HS-27A (cell line): Measurements from ENCODE around the gene USF2.
A peak's percentile ranks its signal among the peaks of the same experiment; 100 is the strongest.
"Not testable (repeated sequence)": the region's sequence is repeated elsewhere in the genome, so short reads cannot be mapped to it uniquely, and the experiment has no call there.

Source experiments
- DNase-seq: peaks from one replicate; pipeline ENCODE4 v3.0.0-alpha.2; 2012; ENCODE audit warnings: low read depth, missing footprints

USF2 gene

DNA sequence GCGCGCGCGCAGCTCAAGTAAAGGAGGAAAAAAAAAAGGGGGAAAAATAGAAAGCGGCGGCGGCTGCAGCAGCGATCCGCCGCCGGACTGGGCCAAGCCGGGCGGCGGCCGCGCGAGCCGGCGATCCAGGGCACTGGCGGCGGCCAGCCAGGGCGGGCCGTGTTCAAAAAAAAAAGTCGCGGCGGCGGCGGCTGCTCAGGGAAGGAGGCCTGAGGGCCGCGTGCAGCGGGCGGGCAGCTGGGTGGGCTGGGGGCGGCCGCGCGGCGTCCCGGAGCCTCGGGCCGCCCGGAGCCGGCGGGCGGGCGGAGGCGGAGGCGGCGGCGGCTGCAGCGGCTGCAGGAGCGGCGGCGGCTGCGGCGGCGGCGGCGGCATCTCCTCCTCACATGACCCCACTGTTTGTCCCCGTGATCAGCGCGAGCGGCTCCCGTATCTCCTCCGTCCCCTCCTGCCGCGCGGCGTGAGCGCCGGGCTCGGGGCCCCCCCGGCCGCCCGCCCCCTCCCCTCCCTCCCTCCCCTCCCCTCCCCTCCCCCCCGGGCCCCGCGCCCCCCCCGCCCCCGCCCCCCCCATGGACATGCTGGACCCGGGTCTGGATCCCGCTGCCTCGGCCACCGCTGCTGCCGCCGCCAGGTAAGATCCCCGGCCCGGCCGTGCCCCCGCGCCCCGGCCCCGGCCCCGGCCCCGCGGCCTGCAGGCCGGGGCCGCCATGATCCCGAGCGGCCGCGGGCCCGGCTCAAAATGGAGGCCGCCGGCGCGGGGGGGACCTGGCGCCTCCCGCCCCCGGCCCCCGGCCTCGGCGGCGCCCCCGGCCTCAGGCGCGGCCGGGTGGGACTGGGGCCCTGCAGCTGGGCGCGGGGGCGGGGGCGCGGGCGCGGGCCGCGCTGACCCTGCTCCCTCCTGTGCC, at the start of gene USF2:
TSS of gene USF2 (plus strand) at position 427 of the 902 bp plus-strand sequence. CDS start at position 567, 140 bp downstream.
- peak; percentile 35 for DNase-seq

- no peak for DNase-seq
Observed at GRCh38 chr19:35219008-35219407, 49.8 kb upstream of the USF2 start.

- no peak for DNase-seq
Observed at GRCh38 chr19:35220315-35220921, 48.3 kb upstream of the USF2 start.

GRCh38 chr19:35220973-35221590, 47.7 kb upstream of the USF2 start:
- DNase-seq, result not testable (repeated sequence)

DNA sequence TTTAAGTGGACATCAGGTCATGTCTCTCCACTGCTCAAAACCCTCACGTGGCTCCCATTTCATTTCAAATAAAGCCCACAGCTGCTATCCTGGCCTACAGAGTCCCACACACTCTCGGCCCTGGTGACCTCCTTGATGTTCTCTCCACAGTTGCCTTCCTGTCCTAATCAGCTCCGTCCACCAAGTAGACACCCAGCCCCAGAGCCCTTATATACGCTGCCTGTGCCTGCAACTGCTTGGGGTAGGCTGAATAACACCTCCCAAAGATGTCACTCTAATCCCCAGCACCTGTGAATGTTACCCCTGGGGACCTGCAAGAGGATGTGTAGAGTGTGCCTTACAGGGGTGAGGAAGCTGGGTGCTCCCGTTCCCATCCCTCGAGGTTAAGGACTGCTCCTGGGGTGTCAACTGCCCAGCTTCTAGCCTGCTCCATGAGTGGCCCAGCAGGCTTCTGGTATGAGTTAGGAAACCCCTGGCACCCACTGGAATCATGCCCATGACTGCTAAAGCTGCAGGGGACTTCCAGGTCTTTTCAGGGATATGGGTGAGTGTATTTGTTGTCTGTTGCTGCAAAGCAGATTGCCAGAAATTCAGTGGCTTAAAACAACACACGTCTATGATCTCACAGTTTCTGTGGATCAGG, 46.3 kb upstream of the USF2 start:
- DNase-seq, result no peak

- DNase-seq, result no peak
Observed at GRCh38 chr19:35223084-35223790, 45.5 kb upstream of the USF2 start.

GRCh38 chr19:35223862-35224505, 44.8 kb upstream of the USF2 start:
- no peak for DNase-seq

DNA sequence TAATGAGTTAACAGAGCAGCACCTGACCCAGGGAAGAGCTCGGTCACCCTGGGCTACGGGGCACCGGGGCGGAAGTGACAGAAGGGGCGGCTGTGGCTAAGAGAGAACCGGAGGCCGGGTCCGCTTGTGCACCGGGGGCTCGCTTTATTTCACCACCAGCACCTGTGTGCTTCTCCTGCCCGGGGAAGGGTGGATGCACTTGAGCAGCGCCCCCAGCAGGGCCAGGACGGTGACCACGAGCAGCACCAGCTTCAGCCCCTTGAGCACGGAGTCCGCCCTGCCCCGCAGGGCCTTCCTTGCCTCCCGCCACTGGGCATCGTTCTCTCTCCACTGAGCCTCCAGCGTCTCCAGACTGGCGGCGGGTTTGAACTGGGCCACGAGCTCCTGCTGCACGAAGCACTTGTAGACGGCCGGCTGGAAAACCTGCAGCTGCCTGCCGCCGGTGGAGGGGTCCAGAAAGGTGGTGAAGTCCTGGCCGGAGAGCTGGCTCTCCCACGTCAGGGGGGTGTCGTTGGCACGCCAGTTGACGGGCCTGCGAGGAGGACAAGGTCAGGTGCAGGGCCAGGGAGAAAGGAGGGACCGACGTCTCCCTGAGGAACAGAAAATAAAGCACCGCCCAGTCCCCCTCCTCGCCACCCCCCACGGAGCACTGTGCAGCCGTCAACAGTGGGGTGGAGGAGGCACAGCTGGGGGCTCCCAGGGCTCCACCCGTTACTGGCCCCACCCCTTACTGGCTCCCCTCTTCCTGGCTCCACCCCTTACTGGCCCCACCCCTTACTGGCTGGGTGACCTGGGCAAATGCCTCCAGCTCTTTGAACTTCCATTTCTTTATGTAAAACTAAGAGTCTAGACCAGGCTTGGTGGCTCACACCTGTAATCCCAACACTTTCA, 43.8 kb upstream of the USF2 start:
- DNase-seq, result no peak

DNA sequence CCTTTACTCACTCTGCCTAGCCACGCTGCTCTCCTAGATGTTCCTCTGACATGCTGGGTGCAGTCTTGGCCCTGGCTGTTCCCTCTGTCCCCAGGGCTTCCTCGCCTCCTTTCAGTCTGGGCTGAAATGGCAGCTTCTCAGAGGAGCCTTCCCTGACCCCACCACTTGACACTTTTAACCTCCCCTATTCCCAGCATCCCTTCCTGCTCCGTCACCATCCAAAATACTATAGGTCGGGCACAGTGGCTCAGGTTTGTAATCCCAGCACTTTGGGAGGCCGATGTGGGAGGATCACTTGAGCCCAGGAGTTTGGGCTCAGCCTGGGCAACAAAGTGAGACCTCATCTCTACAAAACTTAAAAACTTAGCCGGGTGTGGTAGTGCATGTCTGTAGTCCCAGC, 42.8 kb upstream of the USF2 start:
- DNase-seq, result no peak

- no peak for DNase-seq
Observed at GRCh38 chr19:35226748-35227147, 42.0 kb upstream of the USF2 start.

DNA sequence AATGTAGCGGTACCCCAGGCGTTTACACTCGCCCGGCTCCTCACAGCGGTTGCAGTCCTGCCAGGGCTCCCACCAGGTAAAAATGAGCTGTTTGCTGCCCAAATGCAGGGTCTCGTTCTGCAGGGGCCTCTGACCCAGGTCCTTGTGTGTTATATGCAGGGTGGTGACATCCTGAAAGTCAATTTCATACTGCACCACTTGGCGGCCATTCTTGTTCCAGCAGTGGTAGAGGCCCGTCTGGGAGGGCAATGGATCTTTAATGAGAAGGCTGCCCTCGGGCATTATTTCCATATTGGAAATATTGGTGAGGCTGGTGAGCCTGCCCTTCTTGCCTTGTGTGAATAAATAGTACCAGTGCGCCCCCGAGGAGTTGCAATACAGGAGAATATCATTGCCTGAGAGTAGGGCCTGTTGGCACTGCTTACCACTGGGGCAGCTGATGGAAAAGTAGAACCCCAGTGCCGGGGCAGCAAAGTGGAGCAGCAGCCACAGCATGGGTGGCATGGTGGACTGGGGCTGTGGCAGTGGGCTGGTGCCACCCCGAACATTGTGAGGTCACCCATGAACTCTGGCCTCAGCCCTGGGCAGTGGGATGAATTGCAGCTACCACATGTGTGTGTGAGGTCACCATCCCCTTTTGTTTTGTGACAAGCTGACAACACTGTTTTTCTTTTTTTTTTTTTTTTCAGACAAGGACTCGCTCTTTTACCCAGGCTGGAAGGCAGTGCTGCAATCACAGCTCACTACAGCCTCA, 40.4 kb upstream of the USF2 start, which contains the start of gene FAM187B:
TSS of gene FAM187B (minus strand) at position 563 of the 754 bp plus-strand sequence. CDS start at position 504, 59 bp downstream.
- no peak for DNase-seq

DNA sequence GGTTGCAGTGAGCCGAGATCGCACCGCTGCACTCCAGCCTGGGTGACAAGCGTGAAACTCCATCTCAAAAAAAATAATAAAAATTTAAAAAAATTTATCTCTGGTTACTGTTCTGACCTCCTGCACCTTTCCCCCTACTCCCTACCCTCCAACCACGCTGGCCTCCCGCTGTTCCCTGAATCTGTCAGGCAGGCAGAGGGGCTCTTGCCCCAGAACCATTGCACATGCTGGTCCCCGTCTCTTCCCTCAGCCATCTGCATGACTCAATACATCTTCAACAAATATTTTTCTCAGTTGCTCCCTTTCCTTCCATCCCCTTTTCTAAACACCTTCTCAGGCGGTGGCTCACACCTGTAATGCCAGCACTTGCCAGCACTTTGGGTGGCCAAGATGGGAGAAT, 39.2 kb upstream of the USF2 start:
- no peak for DNase-seq

- DNase-seq, result no peak
Observed at GRCh38 chr19:35231956-35232645, 36.7 kb upstream of the USF2 start.

DNA sequence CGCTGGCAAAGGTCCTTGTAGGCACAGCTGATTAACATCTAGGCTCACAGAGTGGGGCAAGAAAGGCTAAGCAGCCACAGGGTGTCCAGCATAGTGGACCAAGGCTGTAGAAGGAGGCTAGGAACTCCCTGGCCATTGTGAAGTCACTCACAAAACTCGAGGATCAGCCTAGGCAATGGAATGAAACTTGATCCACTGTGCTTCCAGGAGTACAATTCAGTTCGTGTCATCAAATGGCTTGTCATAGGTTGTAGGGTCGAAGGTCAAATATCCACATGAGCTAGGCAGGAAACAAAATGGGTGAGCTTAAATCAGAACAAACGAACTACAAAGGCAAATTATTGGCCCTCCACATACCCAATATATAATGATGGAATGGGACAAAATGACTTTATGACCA, 35.9 kb upstream of the USF2 start:
- no peak for DNase-seq

- no peak for DNase-seq
Observed at GRCh38 chr19:35236638-35237400, 31.9 kb upstream of the USF2 start.

DNA sequence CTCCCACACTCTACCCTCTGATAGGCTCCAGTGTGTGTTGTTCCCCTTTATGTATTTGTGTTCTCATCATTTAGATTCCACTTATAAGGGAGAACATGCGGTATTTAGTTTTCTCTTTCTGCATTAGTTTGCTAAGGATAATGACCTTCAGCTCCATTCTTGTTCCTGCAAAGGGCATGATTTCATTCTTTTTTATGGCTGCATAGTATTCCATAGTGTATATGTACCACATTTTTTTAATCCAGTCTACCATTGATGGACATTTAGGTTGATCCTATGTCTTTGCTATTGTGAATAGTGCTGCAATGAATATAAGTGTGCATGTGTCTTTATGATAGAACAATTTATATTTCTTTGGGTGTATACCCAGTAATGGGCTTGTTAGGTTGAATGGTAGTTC, 29.2 kb upstream of the USF2 start:
- not testable (repeated sequence) for DNase-seq

GRCh38 chr19:35240327-35240726, 28.4 kb upstream of the USF2 start:
- DNase-seq, result no peak

GRCh38 chr19:35241417-35241816, 27.3 kb upstream of the USF2 start:
- no peak for DNase-seq
